CD14-positive monocyte (primary cell): ENCODE data around the gene HES4. TPM values are rescaled to one million over a fixed set of nuclear protein-coding genes. Genes with fewer than 3 reads are reported as not detected.
A peak's percentile ranks its signal among the peaks of the same experiment; 100 is the strongest.

Experiments used
- DNase-seq, 3 donors: peaks; one replicate each; pipeline ENCODE4 v3.0.0-alpha.2; 2011 to 2022
- H2AFZ ChIP-seq: 2 replicates; pipeline ENCODE4 v1.6.0; 2012; ENCODE audit warnings: mild to moderate bottlenecking, low read depth, low read length, inconsistent platforms; ENCODE audit not compliant: insufficient read depth, poor library complexity, severe bottlenecking
- H3K27ac ChIP-seq, 2 donors: 1 replicate in 1 of 2; 2 replicates in 1 of 2; pipeline ENCODE4 v1.5.1; 2012 to 2013; ENCODE audit warnings: low read length in 2 of 2, control low read depth in 1 of 2, inconsistent platforms in 1 of 2, low read depth in 1 of 2, mild to moderate bottlenecking in 1 of 2
- H3K27me3 ChIP-seq, 2 donors: one replicate each; pipeline versions ENCODE4 v1.6.0 to v1.6.1; 2011 to 2013; ENCODE audit warnings: low read length in 2 of 2; ENCODE audit not compliant: control insufficient read depth in 2 of 2, insufficient read depth in 2 of 2
- H3K36me3 ChIP-seq, 2 donors: replicated peaks in 1 of 2; 1 replicate in 1 of 2; 2 replicates in 1 of 2; pipeline versions ENCODE4 v1.5.1 to v1.6.1; 2012 to 2013; ENCODE audit warnings: low read length in 2 of 2, control low read depth in 1 of 2, inconsistent platforms in 1 of 2, mild to moderate bottlenecking in 1 of 2; ENCODE audit not compliant: insufficient read depth in 2 of 2, control insufficient read depth in 1 of 2
- H3K4me1 ChIP-seq, 2 donors: 1 replicate in 1 of 2; 2 replicates in 1 of 2; pipeline versions ENCODE4 v1.5.1 to v1.6.1; 2012 to 2013; ENCODE audit warnings: low read length in 2 of 2, control low read depth in 1 of 2, inconsistent platforms in 1 of 2, mild to moderate bottlenecking in 1 of 2, moderate library complexity in 1 of 2; ENCODE audit not compliant: insufficient read depth in 2 of 2, control insufficient read depth in 1 of 2
- H3K4me2 ChIP-seq: replicated peaks from 2 replicates; pipeline ENCODE3; 2012; ENCODE audit warnings: low read length, moderate library complexity, mild to moderate bottlenecking; ENCODE audit not compliant: poor library complexity, severe bottlenecking; ENCODE audit errors: extremely low read depth
- H3K4me3 ChIP-seq, 3 experiments: fragments of 200-600 bp in 1 of 3; sonication (generic) in 1 of 3; replicated peaks in 1 of 3; 1 replicate in 2 of 3; 2 replicates in 1 of 3; pipeline ENCODE4 v1.5.1; 2011 to 2013; ENCODE audit warnings: low read length in 3 of 3, mild to moderate bottlenecking in 3 of 3, control low read depth in 2 of 3, low read depth in 2 of 3, inconsistent platforms in 1 of 3, moderate library complexity in 1 of 3
- H3K79me2 ChIP-seq: 2 replicates; pipeline ENCODE4 v1.6.0; 2012; ENCODE audit warnings: mild to moderate bottlenecking, control low read depth, inconsistent platforms, low read length, moderate library complexity; ENCODE audit not compliant: insufficient read depth
- H3K9ac ChIP-seq: 2 replicates; pipeline ENCODE4 v1.6.0; 2017; ENCODE audit warnings: low read length, mild to moderate bottlenecking; ENCODE audit not compliant: insufficient read depth, poor library complexity, severe bottlenecking
- H3K9me3 ChIP-seq, 2 donors: replicated peaks in 1 of 2; 1 replicate in 1 of 2; 2 replicates in 1 of 2; pipeline versions ENCODE4 v1.5.1 to v1.6.1; 2012 to 2013; ENCODE audit warnings: low read length in 2 of 2, control low read depth in 1 of 2; ENCODE audit not compliant: control insufficient read depth in 1 of 2, insufficient read depth in 1 of 2
- H4K20me1 ChIP-seq: 2 replicates; pipeline ENCODE4 v1.6.0; 2012; ENCODE audit warnings: mild to moderate bottlenecking, low read length, control low read depth, moderate library complexity; ENCODE audit not compliant: insufficient read depth
- H3K27ac Mint-ChIP-seq, 7 donors: one replicate each; pipeline ENCODE4 v1.8.0; 2020; ENCODE audit warnings: mild to moderate bottlenecking in 7 of 7, mixed read lengths in 7 of 7, moderate library complexity in 6 of 7, inconsistent platforms in 2 of 7
- H3K27me3 Mint-ChIP-seq, 3 donors: one replicate each; pipeline ENCODE4 v1.8.0; 2021 to 2022; ENCODE audit warnings: low read depth in 3 of 3, mild to moderate bottlenecking in 3 of 3, mixed read lengths in 3 of 3, moderate library complexity in 3 of 3, inconsistent platforms in 1 of 3
- H3K36me3 Mint-ChIP-seq, 2 donors: one replicate each; pipeline ENCODE4 v1.8.0; 2020; ENCODE audit warnings: mixed read lengths in 2 of 2, inconsistent platforms in 1 of 2, mild to moderate bottlenecking in 1 of 2
- H3K4me1 Mint-ChIP-seq: one replicate; pipeline ENCODE4 v1.8.0; 2020; ENCODE audit warnings: mild to moderate bottlenecking, mixed read lengths
- H3K4me3 Mint-ChIP-seq, 2 donors: one replicate each; pipeline ENCODE4 v1.8.0; 2020; ENCODE audit warnings: mild to moderate bottlenecking in 2 of 2, mixed read lengths in 2 of 2, moderate library complexity in 1 of 2
- H3K9me3 Mint-ChIP-seq, 7 donors: one replicate each; pipeline ENCODE4 v1.8.0; 2020 to 2022; ENCODE audit warnings: mixed read lengths in 7 of 7, mild to moderate bottlenecking in 6 of 7, moderate library complexity in 6 of 7, inconsistent platforms in 2 of 7
- WGBS: methylation state at CpG from one replicate; pipeline ENCODE4 v1.1.5; 2013; ENCODE audit warnings: missing lambda C conversion rate; ENCODE audit not compliant: insufficient coverage; 5-methylcytosine and 5-hydroxymethylcytosine counted together
- intact Hi-C, 2 donors: fragments of 100-400 bp; cut with micrococcal nuclease; formaldehyde crosslinking; loops; one replicate each; pipeline versions ENCODE4 v1.15.0 to v1.15.1; 2023
- polyA plus RNA-seq, 3 donors: library from polyadenylated mRNA; depleted of rRNA in 1 of 3; unstranded in 2 of 3; stranded (reverse) in 1 of 3; fragments of 300-500 nt in 2 of 3; fragments of >200 nt in 1 of 3; fragmentation: Illumina TruSeq in 2 of 3; gene quantifications; 1 replicate in 2 of 3; 2 replicates in 1 of 3; pipeline ENCODE4 v1.2.3, GENCODE V29; 2012 to 2021
- TF ChIP-seq, protein P1 (sequence below): fragments of 200-600 bp; IDR thresholded peaks from one replicate; pipeline ENCODE4 v1.8.0; 2022; ENCODE audit warnings: antibody characterized with exemption, mild to moderate bottlenecking

HES4 gene
- polyA plus RNA-seq, 3 donors: 1.4 to 26.8 (median 2.0) TPM

- peak within 1 kb of the TSS; percentile 86 for H3K4me2 ChIP-seq
- Mint-ChIP-seq H3K4me3 (peak within 1 kb of the TSS; percentile 83 to 90), H3K27ac (peak within 1 kb of the TSS in 2 of 7 donors; percentile 35 to 63), H3K36me3 (peaks cover 16 to 19% of the 10 kb centered on the region in 2 donors), H3K9me3 (peaks cover 0 to 3% (median 0%) of the 10 kb centered on the region in 7 donors), H3K4me1 (peaks cover 14% of the 10 kb centered on the region), H3K27me3 (peaks cover 34 to 54% (median 42%) of the 10 kb centered on the region in 3 donors)
- 1% methylated on average over 31 of the region's 31 CpGs for WGBS
- peaks cover 20 to 26% of the 10 kb centered on the region in 2 donors for H3K4me1 ChIP-seq
- peaks cover 0 to 8% of the 10 kb centered on the region in 2 donors for H3K9me3 ChIP-seq
- peak; percentile 26 to 56 (median 34) for DNase-seq
- TF ChIP-seq, protein P1, sequence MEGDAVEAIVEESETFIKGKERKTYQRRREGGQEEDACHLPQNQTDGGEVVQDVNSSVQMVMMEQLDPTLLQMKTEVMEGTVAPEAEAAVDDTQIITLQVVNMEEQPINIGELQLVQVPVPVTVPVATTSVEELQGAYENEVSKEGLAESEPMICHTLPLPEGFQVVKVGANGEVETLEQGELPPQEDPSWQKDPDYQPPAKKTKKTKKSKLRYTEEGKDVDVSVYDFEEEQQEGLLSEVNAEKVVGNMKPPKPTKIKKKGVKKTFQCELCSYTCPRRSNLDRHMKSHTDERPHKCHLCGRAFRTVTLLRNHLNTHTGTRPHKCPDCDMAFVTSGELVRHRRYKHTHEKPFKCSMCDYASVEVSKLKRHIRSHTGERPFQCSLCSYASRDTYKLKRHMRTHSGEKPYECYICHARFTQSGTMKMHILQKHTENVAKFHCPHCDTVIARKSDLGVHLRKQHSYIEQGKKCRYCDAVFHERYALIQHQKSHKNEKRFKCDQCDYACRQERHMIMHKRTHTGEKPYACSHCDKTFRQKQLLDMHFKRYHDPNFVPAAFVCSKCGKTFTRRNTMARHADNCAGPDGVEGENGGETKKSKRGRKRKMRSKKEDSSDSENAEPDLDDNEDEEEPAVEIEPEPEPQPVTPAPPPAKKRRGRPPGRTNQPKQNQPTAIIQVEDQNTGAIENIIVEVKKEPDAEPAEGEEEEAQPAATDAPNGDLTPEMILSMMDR: no peak
- peak within 1 kb of the TSS; percentile 59 to 79 (median 62) for H3K4me3 ChIP-seq
- no peaks in the 10 kb centered on the region for H3K79me2 ChIP-seq
- peak within 1 kb of the TSS; percentile 75 for H3K9ac ChIP-seq
- H3K27me3 ChIP-seq: peaks cover 3 to 43% of the 10 kb centered on the region in 2 donors
- intact Hi-C loops: loop anchor here in 1 of 2 donors (10.0 kb wide), 1 partner anchor 61 kb away; no protein-coding TSS in a partner anchor
- peak within 1 kb of the TSS; percentile 87 for H2AFZ ChIP-seq
- H4K20me1 ChIP-seq: no peaks in the 10 kb centered on the region
- H3K36me3 ChIP-seq: peaks cover 0 to 3% of the 10 kb centered on the region in 2 donors
- peak within 1 kb of the TSS in 1 of 2 donors; percentile 62 for H3K27ac ChIP-seq
These were observed 33.7 kb downstream of the HES4 start, which contains the start of gene PLEKHN1 for GRCh38 chr1:966135-966703. PLEKHN1 (plus strand) TSS chr1:966482; CDS start chr1:966532, 50 bp downstream.

DNA sequence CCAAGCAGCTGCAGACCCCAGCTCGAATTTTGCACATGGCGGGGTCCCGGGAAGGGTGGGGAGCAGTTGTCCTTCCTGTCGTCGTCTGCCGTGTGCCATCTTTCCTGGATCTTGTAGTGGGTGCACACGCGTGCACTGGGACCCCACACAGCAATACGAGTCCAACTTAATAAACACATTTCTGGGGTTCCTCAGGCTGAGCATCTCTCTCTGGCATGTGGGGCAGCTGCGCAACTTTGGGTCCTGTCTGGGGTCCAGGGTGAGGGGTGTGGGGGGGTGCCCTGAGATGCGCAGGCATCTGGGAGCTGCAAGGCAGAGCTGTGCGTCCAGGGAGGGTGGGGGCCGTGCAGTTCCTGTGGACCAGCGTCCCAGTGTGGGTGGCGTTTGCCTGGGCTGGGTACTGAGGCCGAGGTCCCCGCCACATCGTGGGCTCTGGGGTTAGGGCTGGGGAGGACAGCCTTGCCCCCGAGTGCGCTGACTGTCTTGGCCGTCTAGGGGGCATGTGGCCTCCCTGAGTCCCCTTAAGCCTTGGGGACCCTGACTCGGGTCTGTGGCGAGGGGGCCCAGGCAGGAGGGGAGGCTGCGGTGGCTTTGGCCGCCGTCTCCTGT lies 34.3 kb downstream of the HES4 start:
- TF ChIP-seq, protein P1: no peak
- H3K4me2 ChIP-seq: peak overlapping the region; percentile 86
- H2AFZ ChIP-seq: peak overlapping the region; percentile 87
- H3K9ac ChIP-seq: peak overlapping the region; percentile 75
- no peak for DNase-seq
- H3K4me1 ChIP-seq: peaks cover 21 to 31% of the 10 kb centered on the region in 2 donors
- Mint-ChIP-seq H3K27me3 (peaks cover 29 to 48% (median 37%) of the 10 kb centered on the region in 3 donors), H3K36me3 (peaks cover 16 to 19% of the 10 kb centered on the region in 2 donors), H3K4me1 (peaks cover 14% of the 10 kb centered on the region), H3K9me3 (peaks cover 0 to 3% (median 0%) of the 10 kb centered on the region in 7 donors), H3K27ac (peak overlapping the region in 2 of 7 donors; percentile 25 to 63), H3K4me3 (peak overlapping the region; percentile 67 to 76)
- H3K79me2 ChIP-seq: no peaks in the 10 kb centered on the region
- H3K4me3 ChIP-seq: peak overlapping the region in 2 of 3 experiments; percentile 62 to 79
- H3K9me3 ChIP-seq: peaks cover 0 to 8% of the 10 kb centered on the region in 2 donors
- intact Hi-C loops: loop anchor here in 1 of 2 donors (10.0 kb wide), 1 partner anchor 61 kb away; no protein-coding TSS in a partner anchor
- no peaks in the 10 kb centered on the region for H4K20me1 ChIP-seq
- H3K36me3 ChIP-seq: peaks cover 0 to 3% of the 10 kb centered on the region in 2 donors
- no peak overlapping the region for H3K27ac ChIP-seq
- H3K27me3 ChIP-seq: peaks cover 2 to 38% of the 10 kb centered on the region in 2 donors
- WGBS: 65% methylated on average over 22 of the region's 26 CpGs
